GM13977 (cell line): Measurements from ENCODE around the gene BOLL.

Experiments
- DNase-seq: peaks from one replicate; pipeline ENCODE4 v3.0.0; 2012; ENCODE audit warnings: low spot score
- in situ Hi-C: fragments of 300-500 bp; cut with MboI; formaldehyde crosslinking; loops from one replicate; pipeline ENCODE4 v1.12.0; 2022; ENCODE audit warnings: low sequenced_read_pairs, low pct_unique_long_range_greater_than_20kb, mixed read lengths, inconsistent platforms; ENCODE audit not compliant: unreplicated experiment
- TF ChIP-seq, protein P1 (sequence below): IDR thresholded peaks from 2 replicates; pipeline ENCODE4 v1.5.1; 2012; ENCODE audit warnings: mild to moderate bottlenecking, control low read depth; ENCODE audit not compliant: insufficient read depth; ENCODE audit errors: extremely low read depth, missing control alignments

Gene BOLL

DNA sequence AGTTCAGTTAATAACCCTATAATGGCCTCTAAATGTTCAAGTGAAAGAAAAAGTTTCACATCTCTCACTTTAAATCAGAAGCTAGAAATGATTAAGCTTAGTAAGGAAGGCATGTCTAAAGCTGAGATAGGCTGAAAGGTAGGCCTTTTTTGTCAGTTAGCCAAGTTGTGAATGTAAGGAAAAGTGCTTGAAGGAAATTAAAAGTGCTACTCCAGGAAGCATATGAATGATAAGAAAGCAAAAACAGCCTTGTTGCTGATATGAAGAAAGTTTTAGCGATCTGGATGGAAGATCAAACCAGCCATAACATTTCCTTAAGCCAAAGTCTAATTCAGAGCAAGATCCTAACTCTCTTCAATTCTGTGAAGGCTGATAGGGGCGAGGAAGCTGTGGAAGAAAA, 29.4 kb upstream of the BOLL start:
- no peak for DNase-seq
- in situ Hi-C loops = loop anchor here (25.0 kb wide), 1 partner anchor 473 kb away; no protein-coding TSS in a partner anchor

DNA sequence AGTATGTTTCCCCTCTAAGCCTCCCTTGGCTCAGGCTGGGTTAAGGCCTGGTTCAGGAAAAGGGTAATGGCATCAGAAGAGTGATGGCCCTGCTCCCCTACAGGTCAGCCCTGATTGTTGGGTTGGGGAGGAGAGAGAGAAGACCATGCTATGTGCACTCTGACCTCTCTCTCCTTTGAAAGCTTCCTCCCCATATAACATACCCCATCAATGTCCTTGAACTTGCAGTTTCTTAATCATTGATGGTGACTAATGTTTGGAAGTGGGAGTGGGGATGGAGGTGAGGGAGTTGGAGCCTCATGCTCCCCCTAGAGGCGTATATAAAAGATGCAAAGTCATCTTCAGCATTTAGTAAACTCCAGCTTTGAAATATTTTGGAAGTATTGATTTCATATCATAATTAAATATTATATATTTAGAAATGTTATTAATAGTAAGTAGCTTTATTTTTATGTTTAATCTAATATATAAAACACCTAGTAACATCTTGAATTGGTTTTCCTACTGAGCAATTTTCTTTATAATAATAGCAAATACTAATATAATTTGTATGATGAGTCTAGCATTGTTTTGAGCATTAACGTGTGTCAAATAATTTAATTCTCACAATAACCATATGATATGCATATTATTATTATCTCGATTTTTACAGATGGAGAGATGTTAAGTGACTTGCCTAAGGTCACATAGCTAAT, 28.1 kb upstream of the BOLL start:
- in situ Hi-C loops = loop anchor here (25.0 kb wide), 1 partner anchor 474 kb away; no protein-coding TSS in a partner anchor
- TF ChIP-seq, protein P1, sequence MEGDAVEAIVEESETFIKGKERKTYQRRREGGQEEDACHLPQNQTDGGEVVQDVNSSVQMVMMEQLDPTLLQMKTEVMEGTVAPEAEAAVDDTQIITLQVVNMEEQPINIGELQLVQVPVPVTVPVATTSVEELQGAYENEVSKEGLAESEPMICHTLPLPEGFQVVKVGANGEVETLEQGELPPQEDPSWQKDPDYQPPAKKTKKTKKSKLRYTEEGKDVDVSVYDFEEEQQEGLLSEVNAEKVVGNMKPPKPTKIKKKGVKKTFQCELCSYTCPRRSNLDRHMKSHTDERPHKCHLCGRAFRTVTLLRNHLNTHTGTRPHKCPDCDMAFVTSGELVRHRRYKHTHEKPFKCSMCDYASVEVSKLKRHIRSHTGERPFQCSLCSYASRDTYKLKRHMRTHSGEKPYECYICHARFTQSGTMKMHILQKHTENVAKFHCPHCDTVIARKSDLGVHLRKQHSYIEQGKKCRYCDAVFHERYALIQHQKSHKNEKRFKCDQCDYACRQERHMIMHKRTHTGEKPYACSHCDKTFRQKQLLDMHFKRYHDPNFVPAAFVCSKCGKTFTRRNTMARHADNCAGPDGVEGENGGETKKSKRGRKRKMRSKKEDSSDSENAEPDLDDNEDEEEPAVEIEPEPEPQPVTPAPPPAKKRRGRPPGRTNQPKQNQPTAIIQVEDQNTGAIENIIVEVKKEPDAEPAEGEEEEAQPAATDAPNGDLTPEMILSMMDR = peak; percentile 52
- DNase-seq = no peak

More for the DNA sequence above, 29.4 kb upstream of the BOLL start:
- TF ChIP-seq, protein P1 = no peak

DNA sequence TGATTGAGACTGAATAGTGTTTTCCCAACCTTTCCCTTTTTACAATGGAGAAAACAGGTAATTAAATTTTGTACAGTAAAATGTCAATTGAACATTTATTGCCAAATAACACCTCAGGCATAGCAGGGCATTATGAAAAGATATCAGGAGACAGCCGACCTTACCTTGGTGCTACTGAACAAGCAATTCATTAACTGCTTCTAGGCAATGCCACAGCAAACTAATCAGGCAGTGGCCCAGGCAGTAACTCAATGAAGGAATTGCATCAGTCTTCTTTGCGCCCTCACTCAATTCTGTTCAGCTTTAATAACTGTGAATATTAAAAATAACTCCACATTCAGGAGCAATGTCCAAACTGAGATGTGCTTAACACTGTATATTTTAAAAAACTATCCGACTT, 25.4 kb upstream of the BOLL start:
- in situ Hi-C loops = loop anchor here (25.0 kb wide), 1 partner anchor 477 kb away; no protein-coding TSS in a partner anchor
- TF ChIP-seq, protein P1 = no peak
- no peak for DNase-seq

DNA sequence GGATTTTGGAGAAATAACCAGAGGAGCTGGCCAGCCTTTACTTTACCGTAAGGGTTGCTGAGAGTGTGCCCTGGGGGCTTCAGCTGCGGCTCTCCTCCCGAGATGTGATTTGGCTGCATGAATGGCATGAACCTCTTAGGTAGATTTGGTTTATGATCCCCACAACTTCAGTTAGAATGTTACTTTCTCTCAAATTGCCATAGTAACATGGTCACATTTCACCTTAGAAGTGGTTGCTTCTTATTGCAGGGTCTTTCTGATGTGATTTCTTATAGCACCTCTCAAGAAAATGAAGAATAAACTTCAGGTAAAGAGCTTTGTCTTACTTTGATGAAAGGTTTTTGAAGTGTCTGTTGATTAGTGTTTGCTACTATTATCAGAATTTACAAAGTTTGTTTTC, 24.9 kb upstream of the BOLL start:
- TF ChIP-seq, protein P1 = no peak
- in situ Hi-C loops = loop anchor here (25.0 kb wide), 1 partner anchor 477 kb away; no protein-coding TSS in a partner anchor
- no peak for DNase-seq

DNA sequence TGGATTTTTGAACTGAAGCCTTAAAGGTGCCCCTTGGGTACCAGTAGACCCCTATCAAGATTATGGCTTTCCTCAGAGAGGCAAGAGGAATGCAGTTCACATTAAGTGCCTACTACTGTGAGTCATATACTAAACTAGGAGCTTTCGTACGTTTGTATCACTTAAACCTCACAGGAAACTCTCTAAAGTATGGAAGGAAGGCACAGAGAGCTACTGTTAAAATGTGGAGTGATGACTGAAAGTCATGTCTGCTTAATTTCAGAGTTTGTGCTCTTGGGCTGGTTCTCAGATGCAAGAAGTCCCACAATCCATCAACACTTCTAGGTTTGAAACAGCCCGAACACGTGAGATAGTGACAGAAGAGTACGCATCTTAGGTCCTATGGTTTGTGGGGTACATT, 23.9 kb upstream of the BOLL start:
- in situ Hi-C loops = loop anchor here (10.0 to 25.0 kb wide), 2 partner anchors 316 to 478 kb away; no protein-coding TSS in a partner anchor
- TF ChIP-seq, protein P1 = no peak
- no peak for DNase-seq

DNA sequence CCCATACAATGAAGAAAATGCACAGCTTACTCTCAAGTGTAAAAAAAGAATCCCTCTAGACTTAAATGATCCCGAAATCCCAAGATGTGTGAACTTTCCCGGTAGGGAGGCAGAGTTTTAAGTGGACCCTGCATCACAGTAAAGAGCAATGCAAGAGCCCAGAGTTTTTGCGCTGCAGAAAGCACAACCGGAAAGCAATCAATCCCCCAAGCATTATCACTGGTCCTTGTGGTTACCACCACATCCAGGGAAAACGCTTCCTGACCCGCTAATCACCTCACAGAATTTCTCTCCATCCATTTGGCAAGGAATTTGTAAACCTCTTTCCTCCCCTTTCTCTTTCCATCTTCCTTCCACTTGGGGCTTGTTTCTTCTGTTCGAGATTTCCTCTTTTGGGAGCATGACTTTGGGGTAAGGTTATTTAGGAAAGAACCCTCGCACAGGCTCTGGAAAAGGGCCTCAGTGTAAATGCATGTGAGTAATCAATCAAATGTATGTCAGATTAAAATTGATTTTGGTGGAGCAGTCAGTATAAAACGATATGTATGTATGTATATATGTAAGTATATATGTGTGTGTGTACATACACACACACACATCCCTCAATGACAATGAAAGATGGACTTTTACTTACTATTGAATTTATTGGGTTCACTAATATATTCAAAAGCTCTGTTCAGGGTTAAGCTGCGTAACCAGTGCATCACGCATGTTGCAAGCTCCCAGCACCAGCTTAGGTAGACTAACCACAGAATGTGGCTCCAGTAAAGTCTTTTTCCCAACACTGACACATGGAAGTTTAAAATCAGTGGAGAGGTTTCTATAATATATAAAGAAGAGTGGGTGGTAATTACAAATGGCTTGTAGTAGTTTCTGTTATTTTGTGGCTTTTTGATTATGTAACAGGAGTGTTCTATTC, 20.9 kb upstream of the BOLL start:
- DNase-seq = no peak
- in situ Hi-C loops = loop anchor here (10.0 to 25.0 kb wide), 2 partner anchors 319 to 481 kb away; no protein-coding TSS in a partner anchor
- TF ChIP-seq, protein P1 = no peak
